WTC11 (cell line): ENCODE measurements around the gene GRIN2A.

Experiments
- ATF1 ChIP-seq: sonication (generic); formaldehyde crosslinking; IDR thresholded peaks from 2 replicates; pipeline ENCODE4 v1.8.1; 2023; ENCODE audit warnings: mild to moderate bottlenecking, moderate library complexity, missing genetic modification reagents
- E2F1 ChIP-seq: sonication (generic); formaldehyde crosslinking; IDR thresholded peaks from 2 replicates; pipeline ENCODE4 v1.8.0; 2022; ENCODE audit warnings: mild to moderate bottlenecking, missing genetic modification reagents
- ETV6 ChIP-seq: sonication (generic); formaldehyde crosslinking; IDR thresholded peaks from 2 replicates; pipeline ENCODE4 v1.8.1; 2022; ENCODE audit warnings: mild to moderate bottlenecking, missing genetic modification reagents
- GABPB1 ChIP-seq: sonication (generic); formaldehyde crosslinking; IDR thresholded peaks from 2 replicates; pipeline ENCODE4 v1.8.1; 2023; ENCODE audit warnings: mild to moderate bottlenecking, missing genetic modification reagents
- JUN ChIP-seq: sonication (generic); formaldehyde crosslinking; IDR thresholded peaks from 2 replicates; pipeline ENCODE4 v1.8.0; 2023; ENCODE audit warnings: mild to moderate bottlenecking, missing genetic modification reagents
- SP1 ChIP-seq: sonication (generic); formaldehyde crosslinking; conservative IDR thresholded peaks from 2 replicates; pipeline ENCODE4 v1.8.1; 2022; ENCODE audit warnings: missing genetic modification reagents
- ZBTB21 ChIP-seq: sonication (generic); formaldehyde crosslinking; IDR thresholded peaks from 2 replicates; pipeline ENCODE4 v1.8.1; 2023; ENCODE audit warnings: mild to moderate bottlenecking, missing genetic modification reagents, borderline replicate concordance
- ZNF232 ChIP-seq: sonication (generic); formaldehyde crosslinking; IDR thresholded peaks from 2 replicates; pipeline ENCODE4 v1.8.0; 2022; ENCODE audit warnings: mild to moderate bottlenecking, missing genetic modification reagents
- TF ChIP-seq, protein P1 (sequence below): fragments of 200-600 bp; IDR thresholded peaks from 2 replicates; pipeline ENCODE4 v1.8.0; 2022; ENCODE audit warnings: antibody characterized with exemption
- TF ChIP-seq, protein P2 (sequence below): sonication (generic); formaldehyde crosslinking; IDR thresholded peaks from 2 replicates; pipeline ENCODE4 v1.8.1; 2022; ENCODE audit warnings: low read depth, missing genetic modification reagents, borderline replicate concordance
- TF ChIP-seq, protein P3 (sequence below): sonication (generic); formaldehyde crosslinking; IDR thresholded peaks from 2 replicates; pipeline ENCODE4 v1.8.1; 2023; ENCODE audit warnings: mild to moderate bottlenecking, missing genetic modification reagents, moderate library complexity
- TF ChIP-seq, protein P4 (sequence below): sonication (generic); formaldehyde crosslinking; IDR thresholded peaks from 2 replicates; pipeline ENCODE4 v1.8.1; 2023; ENCODE audit warnings: mild to moderate bottlenecking, missing genetic modification reagents, moderate library complexity
- TF ChIP-seq, protein P5 (sequence below): sonication (generic); formaldehyde crosslinking; IDR thresholded peaks from 2 replicates; pipeline ENCODE4 v1.8.1; 2022; ENCODE audit warnings: mild to moderate bottlenecking, moderate library complexity, missing genetic modification reagents
- TF ChIP-seq, protein P6 (sequence below): fragments of 250-450 bp; sonication (Bioruptor Pico); IDR thresholded peaks from 2 replicates; pipeline ENCODE4 v1.9.0; 2021; ENCODE audit warnings: moderate library complexity, mild to moderate bottlenecking, inconsistent platforms, borderline replicate concordance

GRCh38 chr16:10067406-10067805 is 114.8 kb downstream of the GRIN2A start:
- no peak for TF ChIP-seq SP1 (CRISPR knock-in tag)
- TF ChIP-seq ATF1: no peak
- no peak for TF ChIP-seq GABPB1 (CRISPR knock-in tag)
- TF ChIP-seq, protein P1, sequence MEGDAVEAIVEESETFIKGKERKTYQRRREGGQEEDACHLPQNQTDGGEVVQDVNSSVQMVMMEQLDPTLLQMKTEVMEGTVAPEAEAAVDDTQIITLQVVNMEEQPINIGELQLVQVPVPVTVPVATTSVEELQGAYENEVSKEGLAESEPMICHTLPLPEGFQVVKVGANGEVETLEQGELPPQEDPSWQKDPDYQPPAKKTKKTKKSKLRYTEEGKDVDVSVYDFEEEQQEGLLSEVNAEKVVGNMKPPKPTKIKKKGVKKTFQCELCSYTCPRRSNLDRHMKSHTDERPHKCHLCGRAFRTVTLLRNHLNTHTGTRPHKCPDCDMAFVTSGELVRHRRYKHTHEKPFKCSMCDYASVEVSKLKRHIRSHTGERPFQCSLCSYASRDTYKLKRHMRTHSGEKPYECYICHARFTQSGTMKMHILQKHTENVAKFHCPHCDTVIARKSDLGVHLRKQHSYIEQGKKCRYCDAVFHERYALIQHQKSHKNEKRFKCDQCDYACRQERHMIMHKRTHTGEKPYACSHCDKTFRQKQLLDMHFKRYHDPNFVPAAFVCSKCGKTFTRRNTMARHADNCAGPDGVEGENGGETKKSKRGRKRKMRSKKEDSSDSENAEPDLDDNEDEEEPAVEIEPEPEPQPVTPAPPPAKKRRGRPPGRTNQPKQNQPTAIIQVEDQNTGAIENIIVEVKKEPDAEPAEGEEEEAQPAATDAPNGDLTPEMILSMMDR: no peak
- TF ChIP-seq, protein P2, sequence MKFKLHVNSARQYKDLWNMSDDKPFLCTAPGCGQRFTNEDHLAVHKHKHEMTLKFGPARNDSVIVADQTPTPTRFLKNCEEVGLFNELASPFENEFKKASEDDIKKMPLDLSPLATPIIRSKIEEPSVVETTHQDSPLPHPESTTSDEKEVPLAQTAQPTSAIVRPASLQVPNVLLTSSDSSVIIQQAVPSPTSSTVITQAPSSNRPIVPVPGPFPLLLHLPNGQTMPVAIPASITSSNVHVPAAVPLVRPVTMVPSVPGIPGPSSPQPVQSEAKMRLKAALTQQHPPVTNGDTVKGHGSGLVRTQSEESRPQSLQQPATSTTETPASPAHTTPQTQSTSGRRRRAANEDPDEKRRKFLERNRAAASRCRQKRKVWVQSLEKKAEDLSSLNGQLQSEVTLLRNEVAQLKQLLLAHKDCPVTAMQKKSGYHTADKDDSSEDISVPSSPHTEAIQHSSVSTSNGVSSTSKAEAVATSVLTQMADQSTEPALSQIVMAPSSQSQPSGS (CRISPR knock-in tag): no peak
- TF ChIP-seq, protein P3, sequence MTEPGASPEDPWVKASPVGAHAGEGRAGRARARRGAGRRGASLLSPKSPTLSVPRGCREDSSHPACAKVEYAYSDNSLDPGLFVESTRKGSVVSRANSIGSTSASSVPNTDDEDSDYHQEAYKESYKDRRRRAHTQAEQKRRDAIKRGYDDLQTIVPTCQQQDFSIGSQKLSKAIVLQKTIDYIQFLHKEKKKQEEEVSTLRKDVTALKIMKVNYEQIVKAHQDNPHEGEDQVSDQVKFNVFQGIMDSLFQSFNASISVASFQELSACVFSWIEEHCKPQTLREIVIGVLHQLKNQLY (CRISPR knock-in tag): no peak
- TF ChIP-seq, protein P4, sequence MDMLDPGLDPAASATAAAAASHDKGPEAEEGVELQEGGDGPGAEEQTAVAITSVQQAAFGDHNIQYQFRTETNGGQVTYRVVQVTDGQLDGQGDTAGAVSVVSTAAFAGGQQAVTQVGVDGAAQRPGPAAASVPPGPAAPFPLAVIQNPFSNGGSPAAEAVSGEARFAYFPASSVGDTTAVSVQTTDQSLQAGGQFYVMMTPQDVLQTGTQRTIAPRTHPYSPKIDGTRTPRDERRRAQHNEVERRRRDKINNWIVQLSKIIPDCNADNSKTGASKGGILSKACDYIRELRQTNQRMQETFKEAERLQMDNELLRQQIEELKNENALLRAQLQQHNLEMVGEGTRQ (CRISPR knock-in tag): no peak
- TF ChIP-seq, protein P5, sequence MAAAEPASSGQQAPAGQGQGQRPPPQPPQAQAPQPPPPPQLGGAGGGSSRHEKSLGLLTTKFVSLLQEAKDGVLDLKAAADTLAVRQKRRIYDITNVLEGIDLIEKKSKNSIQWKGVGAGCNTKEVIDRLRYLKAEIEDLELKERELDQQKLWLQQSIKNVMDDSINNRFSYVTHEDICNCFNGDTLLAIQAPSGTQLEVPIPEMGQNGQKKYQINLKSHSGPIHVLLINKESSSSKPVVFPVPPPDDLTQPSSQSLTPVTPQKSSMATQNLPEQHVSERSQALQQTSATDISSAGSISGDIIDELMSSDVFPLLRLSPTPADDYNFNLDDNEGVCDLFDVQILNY (CRISPR knock-in tag): no peak
- TF ChIP-seq ETV6 (CRISPR knock-in tag): no peak
- TF ChIP-seq JUN (CRISPR knock-in tag): no peak
- TF ChIP-seq, protein P6, sequence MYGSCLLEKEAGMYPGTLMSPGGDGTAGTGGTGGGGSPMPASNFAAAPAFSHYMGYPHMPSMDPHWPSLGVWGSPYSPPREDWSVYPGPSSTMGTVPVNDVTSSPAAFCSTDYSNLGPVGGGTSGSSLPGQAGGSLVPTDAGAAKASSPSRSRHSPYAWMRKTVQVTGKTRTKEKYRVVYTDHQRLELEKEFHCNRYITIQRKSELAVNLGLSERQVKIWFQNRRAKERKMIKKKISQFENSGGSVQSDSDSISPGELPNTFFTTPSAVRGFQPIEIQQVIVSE (CRISPR knock-in tag): no peak
- no peak for TF ChIP-seq ZBTB21 (CRISPR knock-in tag)
- no peak for TF ChIP-seq ZNF232 (CRISPR knock-in tag)
- TF ChIP-seq E2F1 (CRISPR knock-in tag): no peak
